ENCODE data around the gene TRIM46.

TRIM46 gene

DNA sequence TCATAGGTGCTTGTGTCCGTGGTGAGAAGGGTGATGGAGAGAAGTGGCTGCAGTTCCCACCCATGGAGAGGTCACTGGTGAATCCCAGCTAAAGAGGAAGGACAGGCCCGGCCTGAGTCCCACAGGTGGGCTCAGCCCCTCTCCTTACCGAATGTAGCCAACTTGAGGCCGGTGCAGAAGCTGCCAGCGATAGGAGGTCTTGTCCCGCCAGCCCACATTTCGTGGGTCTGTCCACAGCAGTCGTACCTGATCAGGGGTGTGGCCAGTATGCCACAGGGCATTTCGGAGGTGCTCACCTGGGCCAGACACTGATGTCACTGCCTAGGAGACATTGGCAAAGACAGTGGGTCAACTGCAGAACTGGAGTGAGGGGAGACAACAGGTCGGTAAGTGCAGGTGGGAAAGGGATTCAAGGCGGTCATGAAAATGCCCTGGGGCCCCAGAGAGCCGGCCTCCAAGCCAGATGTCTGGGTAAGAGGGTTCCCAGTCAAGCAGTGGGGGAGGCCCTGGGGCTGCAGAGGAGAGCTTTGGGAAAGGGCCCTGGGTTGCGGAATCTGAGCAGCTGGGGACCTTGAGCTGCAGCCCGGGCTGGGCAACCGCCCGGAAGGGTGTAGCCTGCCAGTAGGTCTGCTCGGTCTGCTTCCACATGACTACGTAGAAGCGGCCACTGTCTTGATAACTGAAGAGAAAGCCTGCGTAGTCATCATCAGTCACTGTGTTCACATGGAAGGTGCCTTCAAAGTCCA lies 23.4 kb downstream of the TRIM46 start:
- no peak for TF ChIP-seq CTCF (conservative IDR thresholded peaks at IDR 0.05; ENCODE audit: low read depth, low read length)
- no peaks in the 10 kb centered on the region for H4K20me1 ChIP-seq (ENCODE audit: insufficient read depth)

GRCh38 chr1:155197901-155198546 lies 24.4 kb downstream of the TRIM46 start:
- Histone ChIP-seq H2AFZ (ENCODE audit: low read depth) (no peak overlapping the region), H3K79me2 (ENCODE audit: insufficient read depth, low read depth) (no peaks in the 10 kb centered on the region), H3K9ac (no peak overlapping the region), H4K20me1 (ENCODE audit: insufficient read depth) (no peaks in the 10 kb centered on the region), H3K27ac (no peak overlapping the region), H3K4me3 (IDR thresholded peaks at IDR 0.05; ENCODE audit: insufficient read depth, low read depth, low read length) (no peak overlapping the region), H3K4me2 (no peak overlapping the region), H3K36me3 (ENCODE audit: insufficient read depth) (no peaks in the 10 kb centered on the region), H3K27me3 (ENCODE audit: insufficient read depth, low read depth) (0 out of 2 replicates have a peak, but pooled peaks cover 4% of the 10 kb centered on the region), H3K4me1 (ENCODE audit: low read depth, poor library complexity, severe bottlenecking) (peaks cover 19% of the 10 kb centered on the region)
- TF ChIP-seq CTCF (conservative IDR thresholded peaks at IDR 0.05; ENCODE audit: low read depth, low read length): no peak

More for the DNA sequence above, 23.4 kb downstream of the TRIM46 start:
- H2AFZ ChIP-seq (ENCODE audit: low read depth): no peak overlapping the region
- no peaks in the 10 kb centered on the region for H3K36me3 ChIP-seq (ENCODE audit: insufficient read depth)
- no peaks in the 10 kb centered on the region for H3K79me2 ChIP-seq (ENCODE audit: insufficient read depth, low read depth)
- no peak overlapping the region for H3K4me3 ChIP-seq (IDR thresholded peaks at IDR 0.05; ENCODE audit: insufficient read depth, low read depth, low read length)
- peaks cover 26% of the 10 kb centered on the region for H3K4me1 ChIP-seq (ENCODE audit: low read depth, poor library complexity, severe bottlenecking)
- no peak overlapping the region for H3K9ac ChIP-seq
- no peak overlapping the region for H3K27ac ChIP-seq
- H3K27me3 ChIP-seq (ENCODE audit: insufficient read depth, low read depth): 0 out of 2 replicates have a peak, but pooled peaks cover 4% of the 10 kb centered on the region
- H3K4me2 ChIP-seq: no peak overlapping the region

- H3K79me2 ChIP-seq (ENCODE audit: insufficient read depth, low read depth): no peaks in the 10 kb centered on the region
- no peak overlapping the region for H3K9ac ChIP-seq
- no peak overlapping the region for H3K4me2 ChIP-seq
- TF ChIP-seq CTCF (conservative IDR thresholded peaks at IDR 0.05; ENCODE audit: low read depth, low read length): no peak
- no peaks in the 10 kb centered on the region for H4K20me1 ChIP-seq (ENCODE audit: insufficient read depth)
- 0 out of 2 replicates have a peak, but pooled peaks cover 4% of the 10 kb centered on the region for H3K27me3 ChIP-seq (ENCODE audit: insufficient read depth, low read depth)
- H2AFZ ChIP-seq (ENCODE audit: low read depth): no peak overlapping the region
- H3K4me1 ChIP-seq (ENCODE audit: low read depth, poor library complexity, severe bottlenecking): peaks cover 16% of the 10 kb centered on the region
- H3K36me3 ChIP-seq (ENCODE audit: insufficient read depth): no peaks in the 10 kb centered on the region
- no peak overlapping the region for H3K4me3 ChIP-seq (IDR thresholded peaks at IDR 0.05; ENCODE audit: insufficient read depth, low read depth, low read length)
- H3K27ac ChIP-seq: no peak overlapping the region
Measured at GRCh38 chr1:155198547-155198906, 24.9 kb downstream of the TRIM46 start.

GRCh38 chr1:155199792-155200191 lies 26.1 kb downstream of the TRIM46 start:
- Histone ChIP-seq H2AFZ (ENCODE audit: low read depth) (no peak overlapping the region), H3K27ac (no peak overlapping the region), H3K79me2 (ENCODE audit: insufficient read depth, low read depth) (no peaks in the 10 kb centered on the region), H3K4me1 (ENCODE audit: low read depth, poor library complexity, severe bottlenecking) (peaks cover 5% of the 10 kb centered on the region), H3K4me3 (IDR thresholded peaks at IDR 0.05; ENCODE audit: insufficient read depth, low read depth, low read length) (no peak overlapping the region), H3K4me2 (no peak overlapping the region), H3K9ac (no peak overlapping the region), H3K27me3 (ENCODE audit: insufficient read depth, low read depth) (no peaks in the 10 kb centered on the region), H3K36me3 (ENCODE audit: insufficient read depth) (no peaks in the 10 kb centered on the region), H4K20me1 (ENCODE audit: insufficient read depth) (no peaks in the 10 kb centered on the region)
- no peak for TF ChIP-seq CTCF (conservative IDR thresholded peaks at IDR 0.05; ENCODE audit: low read depth, low read length)
